ELF-1 (cell line): ENCODE results near the gene KRTAP12-3.

ENCODE experiments used
- DNase-seq: peaks from one replicate; pipeline ENCODE4 v3.0.0-alpha.2; 2016; ENCODE audit warnings: low read depth, low spot score

The KRTAP12-3 gene

GRCh38 chr21:44702973-44703730, 45.4 kb downstream of the KRTAP12-3 start:
- DNase-seq, result no peak

DNA sequence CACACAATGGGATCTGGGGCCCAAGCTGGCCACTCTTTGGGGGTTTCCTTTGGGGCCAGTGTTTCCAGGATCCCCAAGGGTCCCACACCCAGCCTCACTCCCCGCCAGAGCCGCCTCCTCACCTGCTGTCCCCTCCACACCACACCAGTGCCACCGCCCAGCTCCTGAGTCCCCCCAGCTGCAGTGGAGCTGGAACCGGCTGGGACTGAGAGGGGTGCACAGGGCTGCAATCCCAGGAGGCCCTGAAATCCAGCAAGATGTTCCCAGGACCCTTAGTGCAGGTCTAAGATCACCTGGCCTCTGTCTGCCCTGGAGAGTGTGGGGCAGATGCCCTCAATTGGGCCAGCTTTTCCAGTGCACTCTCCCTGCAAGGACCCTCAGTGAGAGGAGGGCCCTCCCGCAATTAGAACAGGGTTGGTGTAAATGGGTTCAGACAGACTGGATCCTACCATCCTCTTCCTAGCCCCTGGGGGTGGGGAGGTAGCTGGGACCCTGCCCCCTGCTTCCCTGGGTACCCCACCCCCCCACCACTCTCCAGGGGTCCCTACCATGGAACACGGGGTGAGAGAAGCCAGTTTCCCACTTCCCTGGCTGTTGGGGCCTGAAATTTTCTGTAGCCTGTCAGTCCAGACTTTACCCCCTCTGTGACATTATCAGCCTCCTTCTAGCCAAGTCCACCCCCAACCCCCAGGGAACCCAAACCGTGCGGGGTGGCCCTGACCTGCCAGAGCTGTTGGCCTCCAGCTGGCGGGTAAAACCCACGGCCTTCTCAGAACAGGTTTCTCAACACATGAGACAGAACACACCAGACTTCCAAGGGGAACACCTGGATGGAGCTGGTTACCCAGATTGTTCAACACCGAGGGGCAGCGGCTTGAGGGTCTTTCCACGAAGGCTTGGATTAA, 46.3 kb downstream of the KRTAP12-3 start:
- DNase-seq, result no peak

- DNase-seq, result no peak
Measured at GRCh38 chr21:44704636-44705001, 46.9 kb downstream of the KRTAP12-3 start.

- DNase-seq, result no peak
Measured at GRCh38 chr21:44706026-44706705, 48.4 kb downstream of the KRTAP12-3 start.

DNA sequence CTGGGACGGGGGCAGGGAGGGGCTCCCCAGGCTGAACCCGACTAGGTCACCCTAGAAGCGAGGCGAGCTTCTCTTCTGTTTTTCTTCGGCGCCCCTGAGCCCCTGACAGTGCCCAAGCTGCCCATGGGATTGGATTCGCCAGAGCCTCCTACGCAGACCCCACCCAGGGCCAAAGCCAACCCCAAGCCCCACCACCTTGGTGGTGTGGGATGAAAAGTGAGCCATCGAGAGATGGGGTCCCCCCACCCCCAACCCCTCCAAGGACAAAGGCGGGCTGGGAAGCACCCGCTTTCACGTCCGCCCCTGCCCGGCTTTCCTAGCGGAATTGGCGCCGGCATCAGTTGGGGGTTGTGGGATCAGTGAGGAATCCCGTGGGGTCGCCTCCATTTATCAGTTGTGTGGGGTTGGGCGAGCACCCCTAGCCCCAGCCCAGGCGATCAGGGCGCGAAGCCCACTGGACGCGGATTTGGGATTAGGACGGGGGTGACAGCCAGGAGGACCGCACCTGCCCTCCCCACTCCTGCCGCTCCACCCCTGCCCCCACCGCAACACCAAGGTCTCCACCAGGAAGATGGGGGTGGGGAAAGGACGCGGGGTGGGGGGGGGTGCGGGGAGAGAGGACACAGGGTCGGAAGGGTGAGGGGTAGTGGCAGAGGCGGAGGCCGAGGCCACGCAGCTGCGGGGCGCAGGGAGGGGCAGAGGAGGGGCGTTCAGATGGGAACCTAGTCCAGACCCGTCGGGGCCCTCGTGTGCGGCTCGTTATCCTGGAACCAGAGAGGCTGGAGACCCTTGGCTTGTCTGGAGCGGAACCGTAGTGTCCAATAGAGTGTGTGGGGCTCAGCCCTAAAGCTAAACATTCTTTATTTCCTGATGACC, 49.2 kb downstream of the KRTAP12-3 start:
- DNase-seq, result no peak
